HUES48 (cell line): ENCODE measurements around the gene PI4KB.

Source experiments
- H3K27ac ChIP-seq: one replicate; pipeline ENCODE4 v1.7.0; 2013; ENCODE audit warnings: low read depth, low read length, inconsistent platforms
- H3K27me3 ChIP-seq: 2 replicates; pipeline ENCODE4 v1.6.1; 2013; ENCODE audit warnings: mild to moderate bottlenecking, low read length; ENCODE audit not compliant: control insufficient read depth, insufficient read depth
- H3K36me3 ChIP-seq: 2 replicates; pipeline ENCODE4 v1.6.1; 2013; ENCODE audit warnings: low read length; ENCODE audit not compliant: control insufficient read depth, insufficient read depth
- H3K4me1 ChIP-seq: 2 replicates; pipeline ENCODE4 v1.6.1; 2013; ENCODE audit warnings: mild to moderate bottlenecking, low read length; ENCODE audit not compliant: control insufficient read depth, insufficient read depth
- H3K4me3 ChIP-seq: 2 replicates; pipeline ENCODE4 v1.5.1; 2013; ENCODE audit warnings: mild to moderate bottlenecking, low read depth, low read length
- H3K9ac ChIP-seq: 2 replicates; pipeline ENCODE4 v1.6.1; 2013; ENCODE audit warnings: mild to moderate bottlenecking, low read depth, low read length, moderate library complexity
- H3K9me3 ChIP-seq: 2 replicates; pipeline ENCODE4 v1.6.1; 2013; ENCODE audit warnings: low read length; ENCODE audit not compliant: control insufficient read depth, insufficient read depth

Gene PI4KB

GRCh38 chr1:151309811-151310323 lies 17.3 kb downstream of the PI4KB start:
- no peak overlapping the region for H3K9ac ChIP-seq
- peaks cover 73% of the 10 kb centered on the region for H3K36me3 ChIP-seq
- no peaks in the 10 kb centered on the region for H3K9me3 ChIP-seq

GRCh38 chr1:151294742-151295462 lies 32.3 kb downstream of the PI4KB start:
- H3K36me3 ChIP-seq, result peaks cover 74% of the 10 kb centered on the region

More at GRCh38 chr1:151309811-151310323, 17.3 kb downstream of the PI4KB start:
- peaks cover 8% of the 10 kb centered on the region for H3K4me1 ChIP-seq
- no peaks in the 10 kb centered on the region for H3K27me3 ChIP-seq
- no peak overlapping the region for H3K4me3 ChIP-seq
- peak overlapping the region; percentile 68 for H3K27ac ChIP-seq

GRCh38 chr1:151293093-151293492 lies 34.1 kb downstream of the PI4KB start:
- no peaks in the 10 kb centered on the region for H3K27me3 ChIP-seq
- no peak overlapping the region for H3K9ac ChIP-seq
- no peak overlapping the region for H3K27ac ChIP-seq
- H3K36me3 ChIP-seq, result peaks cover 74% of the 10 kb centered on the region
- H3K4me3 ChIP-seq, result no peak overlapping the region
- no peaks in the 10 kb centered on the region for H3K9me3 ChIP-seq
- H3K4me1 ChIP-seq, result peaks cover 24% of the 10 kb centered on the region

More at GRCh38 chr1:151294742-151295462, 32.3 kb downstream of the PI4KB start:
- peaks cover 24% of the 10 kb centered on the region for H3K4me1 ChIP-seq
- H3K4me3 ChIP-seq, result no peak overlapping the region
- no peaks in the 10 kb centered on the region for H3K9me3 ChIP-seq
- no peaks in the 10 kb centered on the region for H3K27me3 ChIP-seq
- H3K27ac ChIP-seq, result peak overlapping the region; percentile 93
- H3K9ac ChIP-seq, result 0 out of 2 replicates have a peak overlapping the region, but pooled peaks have one; percentile 21

- Histone ChIP-seq H3K9ac (no peak overlapping the region), H3K36me3 (peaks cover 75% of the 10 kb centered on the region), H3K27ac (peak overlapping the region; percentile 9), H3K27me3 (no peaks in the 10 kb centered on the region), H3K4me1 (peaks cover 24% of the 10 kb centered on the region), H3K9me3 (no peaks in the 10 kb centered on the region), H3K4me3 (no peak overlapping the region)
Observed at GRCh38 chr1:151292207-151293030, 34.8 kb downstream of the PI4KB start.

- H3K4me1 ChIP-seq, result peaks cover 24% of the 10 kb centered on the region
- no peak overlapping the region for H3K9ac ChIP-seq
- no peaks in the 10 kb centered on the region for H3K9me3 ChIP-seq
- no peak overlapping the region for H3K4me3 ChIP-seq
- H3K36me3 ChIP-seq, result peaks cover 83% of the 10 kb centered on the region
- no peak overlapping the region for H3K27ac ChIP-seq
- H3K27me3 ChIP-seq, result no peaks in the 10 kb centered on the region
Observed at GRCh38 chr1:151290709-151291303, 36.4 kb downstream of the PI4KB start.

GRCh38 chr1:151289991-151290708 lies 37.1 kb downstream of the PI4KB start:
- no peaks in the 10 kb centered on the region for H3K9me3 ChIP-seq
- H3K36me3 ChIP-seq, result peaks cover 86% of the 10 kb centered on the region
- H3K4me1 ChIP-seq, result peaks cover 18% of the 10 kb centered on the region
- no peak overlapping the region for H3K9ac ChIP-seq
- H3K27ac ChIP-seq, result no peak overlapping the region
- H3K27me3 ChIP-seq, result no peaks in the 10 kb centered on the region
- no peak overlapping the region for H3K4me3 ChIP-seq

- H3K4me1 ChIP-seq, result peaks cover 10% of the 10 kb centered on the region
- peaks cover 91% of the 10 kb centered on the region for H3K36me3 ChIP-seq
- H3K4me3 ChIP-seq, result no peak overlapping the region
- H3K9ac ChIP-seq, result no peak overlapping the region
- no peaks in the 10 kb centered on the region for H3K9me3 ChIP-seq
- no peaks in the 10 kb centered on the region for H3K27me3 ChIP-seq
- H3K27ac ChIP-seq, result no peak overlapping the region
Observed at GRCh38 chr1:151289080-151289935, 37.9 kb downstream of the PI4KB start.

- H3K4me3 ChIP-seq, result no peak overlapping the region
- no peak overlapping the region for H3K27ac ChIP-seq
- no peak overlapping the region for H3K9ac ChIP-seq
- no peaks in the 10 kb centered on the region for H3K27me3 ChIP-seq
- H3K9me3 ChIP-seq, result no peaks in the 10 kb centered on the region
- peaks cover 11% of the 10 kb centered on the region; the same call in 1 of the 2 replicates for H3K4me1 ChIP-seq
- peaks cover 83% of the 10 kb centered on the region for H3K36me3 ChIP-seq
Observed at GRCh38 chr1:151288502-151288901, 38.7 kb downstream of the PI4KB start.

- Histone ChIP-seq H3K4me3 (no peak overlapping the region), H3K27me3 (no peaks in the 10 kb centered on the region), H3K9me3 (no peaks in the 10 kb centered on the region), H3K27ac (no peak overlapping the region), H3K4me1 (peaks cover 11% of the 10 kb centered on the region; the same call in 1 of the 2 replicates), H3K36me3 (peaks cover 78% of the 10 kb centered on the region), H3K9ac (no peak overlapping the region)
Observed at GRCh38 chr1:151287767-151288500, 39.3 kb downstream of the PI4KB start.
